Endothelial cell of umbilical vein (primary cell): ENCODE measurements around the gene PLAGL1.

Experiments used
- CTCF ChIP-seq, 2 donors: IDR thresholded peaks; 1 replicate in 1 of 2; 2 replicates in 1 of 2; pipeline ENCODE4 v1.5.1; 2011; ENCODE audit warnings: low read length in 2 of 2, mild to moderate bottlenecking in 2 of 2, moderate library complexity in 2 of 2, control low read depth in 1 of 2, inconsistent platforms in 1 of 2, low read depth in 1 of 2; ENCODE audit not compliant: insufficient read depth in 1 of 2; ENCODE audit errors: extremely low read depth in 1 of 2
- EZH2 ChIP-seq: IDR thresholded peaks from 2 replicates; pipeline ENCODE4 v1.6.1; 2012; ENCODE audit warnings: borderline replicate concordance, low read depth, mild to moderate bottlenecking, moderate library complexity, low read length, inconsistent platforms; ENCODE audit not compliant: severe bottlenecking
- FOS ChIP-seq: IDR thresholded peaks from 2 replicates; pipeline ENCODE4 v1.6.1; 2011; ENCODE audit warnings: mild to moderate bottlenecking, low read length, moderate library complexity, borderline replicate concordance; ENCODE audit not compliant: insufficient read depth
- JUN ChIP-seq: IDR thresholded peaks from 2 replicates; pipeline ENCODE4 v1.6.1; 2011; ENCODE audit warnings: borderline replicate concordance, low read depth; ENCODE audit not compliant: insufficient read length, insufficient read depth
- POLR2A ChIP-seq: IDR thresholded peaks from 2 replicates; pipeline ENCODE4 v1.6.1; 2012; ENCODE audit warnings: low read depth, mild to moderate bottlenecking, control low read depth, low read length

GRCh38 chr6:143973097-143973966 is 34.7 kb downstream of the PLAGL1 start:
- TF ChIP-seq CTCF (IDR thresholded peaks at IDR 0.05; ENCODE audit: extremely low read depth in 1 of 2, insufficient read depth in 1 of 2, low read depth in 1 of 2, low read length in 2 of 2) (no peak), EZH2 (no peak), FOS (no peak), POLR2A (no peak), JUN (no peak)
